Left renal pelvis (tissue), 4 donors: ENCODE results near the gene MAP3K3. TPM values are rescaled to one million over a fixed set of nuclear protein-coding genes. Genes with fewer than 3 reads are reported as not detected.
"Not testable (repeated sequence)": the region's sequence is repeated elsewhere in the genome, so short reads cannot be mapped to it uniquely, and the experiment has no call there.

Source experiments
- DNase-seq, 4 donors: peaks; one replicate each; pipeline ENCODE4 v3.0.0-alpha.2; 2013; ENCODE audit warnings: low read depth in 4 of 4, low spot score in 3 of 4
- polyA plus RNA-seq, 4 donors: library from polyadenylated mRNA; unstranded; fragments of 120-200 nt; gene quantifications; one replicate each; pipeline ENCODE4 v1.2.1, GENCODE V29; 2013; ENCODE audit not compliant: insufficient read length in 4 of 4

Gene MAP3K3
- polyA plus RNA-seq, 4 donors, result 27.5 to 40.8 (median 30.4) TPM

GRCh38 chr17:63703556-63704258 lies 81.5 kb downstream of the MAP3K3 start:
- no peak for DNase-seq

- DNase-seq, result no peak
These were observed 82.0 kb downstream of the MAP3K3 start for GRCh38 chr17:63704259-63704576.

GRCh38 chr17:63704836-63705235 lies 82.6 kb downstream of the MAP3K3 start:
- no peak for DNase-seq

GRCh38 chr17:63705657-63706056 lies 83.4 kb downstream of the MAP3K3 start:
- no peak for DNase-seq

- DNase-seq, result no peak
These were observed 84.3 kb downstream of the MAP3K3 start for GRCh38 chr17:63706336-63707082.

- DNase-seq, result no peak
These were observed 84.9 kb downstream of the MAP3K3 start for GRCh38 chr17:63707151-63707550.

- no peak for DNase-seq
These were observed 86.9 kb downstream of the MAP3K3 start for GRCh38 chr17:63709110-63709509.

GRCh38 chr17:63714550-63715277 lies 92.5 kb downstream of the MAP3K3 start:
- DNase-seq, result no peak

GRCh38 chr17:63716426-63716825 lies 94.2 kb downstream of the MAP3K3 start:
- DNase-seq, result no peak

- DNase-seq, result no peak
These were observed 96.8 kb downstream of the MAP3K3 start for GRCh38 chr17:63718988-63719387.

GRCh38 chr17:63720194-63720593 lies 98.0 kb downstream of the MAP3K3 start:
- not testable (repeated sequence) for DNase-seq

- DNase-seq, result no peak
These were observed 100.2 kb downstream of the MAP3K3 start for GRCh38 chr17:63722403-63722802.

GRCh38 chr17:63735691-63736090 lies 113.5 kb downstream of the MAP3K3 start:
- no peak for DNase-seq

GRCh38 chr17:63740464-63741142 lies 118.4 kb downstream of the MAP3K3 start:
- peak in 1 of 4 donors; percentile 16 for DNase-seq

- DNase-seq, result peak in 1 of 4 donors; percentile 18
These were observed 118.9 kb downstream of the MAP3K3 start for GRCh38 chr17:63741143-63741407.

- peak; percentile 90 to 96 (median 94) for DNase-seq
These were observed 119.4 kb downstream of the MAP3K3 start, which contains the start of gene STRADA for GRCh38 chr17:63741408-63742173. STRADA (minus strand) TSS chr17:63741799; CDS start chr17:63728369, 13,430 bp downstream.
